NCI-H1092 treated with DMSO at 0.1 percent for 48 hours (cell line): Measurements from ENCODE around the gene SLC4A2.

Source experiments
- DNase-seq: peaks from one replicate; lab custom pipeline; 2025; lab: John Stamatoyannopoulos, UW

Gene SLC4A2

GRCh38 chr7:151115121-151115835 lies 55.9 kb downstream of the SLC4A2 start:
- no peak for DNase-seq

- no peak for DNase-seq
Measured at GRCh38 chr7:151115836-151116418, 56.5 kb downstream of the SLC4A2 start.

GRCh38 chr7:151116603-151117440 lies 57.4 kb downstream of the SLC4A2 start:
- DNase-seq: no peak

DNA sequence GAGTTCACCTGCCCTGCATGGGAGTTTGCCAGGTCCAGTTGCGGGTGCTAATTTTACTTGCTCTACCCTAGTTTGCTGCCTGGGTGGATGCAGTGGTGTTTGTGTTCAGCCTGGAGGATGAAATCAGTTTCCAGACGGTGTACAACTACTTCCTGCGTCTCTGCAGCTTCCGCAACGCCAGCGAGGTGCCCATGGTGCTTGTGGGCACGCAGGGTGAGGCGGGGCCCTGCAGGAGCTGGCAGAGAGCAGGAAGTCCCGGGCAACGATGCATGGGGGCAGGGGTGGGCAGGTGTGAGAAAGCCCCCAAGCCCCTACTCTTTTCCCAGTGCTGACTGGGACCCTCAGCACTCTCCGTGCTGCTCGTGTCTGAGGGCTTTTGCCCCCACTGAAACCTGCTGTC lies 58.2 kb downstream of the SLC4A2 start:
- no peak for DNase-seq

DNA sequence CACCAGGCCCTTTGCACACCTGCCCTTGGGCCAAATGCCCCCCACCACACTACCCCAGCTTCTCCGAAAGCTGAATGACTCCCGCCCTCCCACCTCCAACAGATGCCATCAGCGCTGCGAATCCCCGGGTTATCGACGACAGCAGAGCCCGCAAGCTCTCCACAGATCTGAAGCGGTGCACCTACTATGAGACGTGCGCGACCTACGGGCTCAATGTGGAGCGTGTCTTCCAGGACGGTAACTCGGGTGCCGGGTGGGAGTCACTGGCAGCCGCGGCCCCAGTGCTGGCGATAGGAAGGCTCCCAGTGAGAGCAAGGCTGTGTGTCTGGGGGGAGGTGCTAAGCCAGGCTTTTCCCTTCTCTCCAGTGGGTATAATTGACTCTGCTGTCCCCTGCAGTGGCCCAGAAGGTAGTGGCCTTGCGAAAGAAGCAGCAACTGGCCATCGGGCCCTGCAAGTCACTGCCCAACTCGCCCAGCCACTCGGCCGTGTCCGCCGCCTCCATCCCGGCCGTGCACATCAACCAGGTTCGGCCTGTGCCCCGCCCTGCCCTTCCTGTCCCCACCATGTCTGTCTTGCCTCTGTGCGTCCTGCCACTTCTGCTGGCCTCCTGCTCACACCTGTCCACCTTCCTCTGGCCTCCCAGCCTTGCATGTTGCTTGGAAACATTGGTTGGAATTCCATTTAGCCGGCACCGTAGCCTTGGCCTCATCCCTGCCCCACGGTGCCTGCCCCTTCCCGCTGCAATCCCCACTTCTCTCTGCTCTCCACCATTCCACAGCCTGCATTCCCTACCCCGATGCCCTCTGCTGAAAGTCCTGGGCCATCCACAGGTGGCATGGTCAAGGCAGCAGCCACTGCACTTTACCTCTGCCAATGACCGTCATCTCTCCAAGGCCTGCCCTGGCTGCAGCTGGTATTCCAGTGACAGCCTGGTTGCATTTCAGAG lies 59.0 kb downstream of the SLC4A2 start:
- DNase-seq: no peak

GRCh38 chr7:151119055-151119415 lies 59.6 kb downstream of the SLC4A2 start:
- DNase-seq: no peak

DNA sequence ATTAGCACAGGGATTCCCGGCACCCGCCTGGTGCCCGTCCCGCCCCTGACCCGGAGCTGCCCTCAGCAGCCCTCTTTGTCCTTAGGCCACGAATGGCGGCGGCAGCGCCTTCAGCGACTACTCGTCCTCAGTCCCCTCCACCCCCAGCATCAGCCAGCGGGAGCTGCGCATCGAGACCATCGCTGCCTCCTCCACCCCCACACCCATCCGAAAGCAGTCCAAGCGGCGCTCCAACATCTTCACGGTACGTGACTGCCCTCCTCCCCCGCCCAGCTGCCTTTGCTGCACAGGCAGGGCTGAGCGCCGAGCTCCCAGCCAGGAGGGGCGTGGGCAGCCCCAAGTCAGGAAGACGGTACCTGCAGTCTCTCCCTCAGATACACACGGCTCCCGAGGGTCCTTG lies 60.5 kb downstream of the SLC4A2 start:
- no peak for DNase-seq

DNA sequence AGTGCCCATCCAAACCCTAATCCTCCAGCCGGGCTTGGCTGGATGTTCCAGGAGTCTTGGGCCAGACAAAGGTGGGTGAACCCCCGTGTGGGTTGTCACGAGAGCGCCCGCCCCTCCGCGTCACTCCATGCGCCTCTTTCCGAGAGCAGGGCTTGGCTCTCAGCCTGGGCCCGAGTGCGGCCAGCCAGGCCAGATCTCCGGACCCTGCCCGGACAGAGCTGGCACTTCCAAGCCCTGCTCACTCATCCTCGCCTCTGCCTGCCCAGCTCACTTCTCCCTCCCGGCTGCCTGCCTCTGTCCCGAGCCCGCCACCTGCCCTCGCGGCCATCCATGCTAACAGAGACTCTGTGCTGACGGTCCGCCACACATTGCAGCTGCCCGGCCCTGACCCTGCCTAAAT lies 61.5 kb downstream of the SLC4A2 start:
- no peak for DNase-seq

DNA sequence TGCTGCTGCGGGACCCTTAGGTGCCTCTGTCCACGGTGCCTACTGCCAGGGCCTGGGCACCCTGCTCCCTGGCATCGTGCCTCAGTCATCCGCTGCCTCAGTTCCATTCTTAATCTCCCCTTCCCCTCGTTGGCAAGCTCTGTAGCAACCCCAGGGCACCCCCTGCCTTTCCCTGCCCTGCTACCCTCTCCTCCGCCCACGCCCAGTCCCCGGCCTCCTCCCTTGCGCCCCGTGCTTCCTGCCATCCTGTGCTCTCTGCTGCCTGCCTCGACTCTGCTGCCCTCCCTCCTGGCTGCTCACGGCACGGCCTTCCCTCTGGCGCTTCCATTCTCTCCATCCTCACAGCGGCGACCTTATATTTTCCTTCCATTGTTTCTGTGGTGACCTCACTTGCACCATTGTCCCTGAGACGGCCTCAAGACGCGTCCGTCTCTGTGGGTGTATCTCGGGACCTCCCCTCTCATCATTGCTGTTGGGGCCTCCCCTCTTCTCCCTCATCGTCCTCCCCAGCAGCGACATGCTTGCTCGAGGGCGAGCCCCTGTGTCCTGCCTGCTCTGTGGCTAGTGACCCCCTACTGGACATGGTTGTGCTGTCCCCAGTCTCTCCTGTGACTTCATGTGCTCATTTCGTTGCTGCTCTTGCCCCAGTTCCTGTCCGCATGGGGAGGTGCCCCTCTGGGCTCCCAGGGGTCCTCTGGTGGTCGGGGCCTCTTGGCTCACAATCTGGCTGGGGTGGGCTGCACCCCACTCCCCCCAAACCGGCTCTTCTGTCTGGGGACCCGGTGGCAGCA lies 62.2 kb downstream of the SLC4A2 start:
- DNase-seq: no peak

DNA sequence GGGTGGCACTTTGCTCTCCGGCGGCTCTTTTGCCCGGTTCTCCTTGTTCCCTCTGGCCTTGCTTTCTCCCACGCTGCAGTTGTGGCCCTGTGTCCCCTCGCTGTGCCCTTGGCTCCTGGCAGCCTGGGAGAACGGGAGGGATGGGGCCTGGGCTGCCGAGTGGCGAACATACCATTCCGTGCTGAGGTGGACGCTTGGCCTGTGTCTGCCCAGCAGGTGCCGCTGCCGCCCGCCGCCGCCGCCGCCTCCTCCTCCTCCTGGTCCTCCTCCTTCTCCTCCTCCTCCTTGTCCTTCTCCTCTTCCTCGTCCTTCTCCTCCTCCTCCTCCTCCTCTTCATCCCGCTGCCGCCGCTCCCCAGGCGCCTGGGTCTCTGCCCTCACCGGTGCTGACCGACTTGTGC lies 62.9 kb downstream of the SLC4A2 start:
- DNase-seq: no peak

DNA sequence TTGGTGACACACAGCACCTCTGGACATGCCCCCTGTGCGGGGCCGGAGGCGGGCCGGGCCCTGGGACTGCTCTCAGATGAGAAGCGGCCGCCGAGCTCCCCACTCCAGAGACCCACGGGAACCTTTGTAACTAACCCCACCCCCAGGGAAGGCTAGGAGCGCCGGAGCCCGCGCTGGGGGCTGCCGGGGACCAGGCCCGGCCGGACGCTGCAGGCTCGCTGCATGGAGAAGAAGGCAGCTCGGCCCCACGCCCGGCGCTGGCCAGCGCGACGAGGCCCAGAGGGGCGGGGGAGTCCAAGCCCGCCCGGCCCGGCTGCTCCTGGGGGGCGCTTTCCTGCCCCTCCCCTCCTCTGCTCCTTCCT lies 63.4 kb downstream of the SLC4A2 start:
- DNase-seq: no peak

GRCh38 chr7:151123158-151123821 lies 63.9 kb downstream of the SLC4A2 start:
- no peak for DNase-seq

- DNase-seq: peak; percentile 82
Measured at GRCh38 chr7:151123822-151124464, 64.6 kb downstream of the SLC4A2 start.

- no peak for DNase-seq
Measured at GRCh38 chr7:151124481-151124880, 65.1 kb downstream of the SLC4A2 start.

DNA sequence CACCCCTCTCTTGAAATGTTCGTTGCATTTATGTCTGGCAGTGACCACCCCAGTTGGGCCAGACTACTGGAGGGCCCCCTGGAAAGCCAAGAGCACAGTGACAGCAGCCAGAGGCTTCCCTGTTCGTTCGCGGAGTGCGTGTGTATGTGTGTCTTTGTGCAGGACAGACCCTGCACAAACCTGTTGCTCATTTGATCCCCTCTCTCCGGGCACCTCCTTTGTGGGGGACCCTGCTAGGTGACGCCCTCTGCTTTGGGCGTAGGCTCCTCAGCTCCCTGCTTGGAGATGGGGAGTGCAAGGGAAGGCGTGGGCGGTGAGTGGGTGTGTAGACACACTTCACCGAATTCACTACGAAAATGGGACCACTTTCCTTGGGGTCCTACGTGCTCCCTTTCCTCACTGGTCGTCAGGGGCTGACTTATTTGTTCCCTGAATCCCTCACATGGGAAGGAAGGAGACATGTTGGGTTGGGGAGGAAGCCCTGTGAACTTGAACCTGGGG lies 65.6 kb downstream of the SLC4A2 start:
- DNase-seq: no peak

DNA sequence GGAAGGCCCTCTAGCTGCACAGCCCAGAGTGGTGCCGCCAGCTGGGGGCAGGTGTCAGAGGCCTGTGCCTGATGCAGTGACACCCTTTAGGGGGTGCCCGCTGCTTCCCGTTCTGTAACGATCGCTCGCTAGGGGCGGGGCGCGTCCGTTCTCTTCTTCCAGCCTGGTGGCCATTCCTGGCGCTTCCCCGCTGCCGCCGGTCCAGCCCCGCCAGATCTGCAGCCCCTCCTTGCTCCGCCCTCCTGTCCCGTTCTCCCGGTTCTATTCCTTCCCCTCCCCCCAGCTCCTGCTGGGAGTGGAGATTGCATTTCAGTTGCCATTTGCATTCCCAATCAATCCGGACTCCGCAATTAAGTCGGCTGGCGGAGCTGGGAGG lies 66.1 kb downstream of the SLC4A2 start:
- DNase-seq: no peak

GRCh38 chr7:151125846-151126481 lies 66.6 kb downstream of the SLC4A2 start:
- DNase-seq: no peak
